HEK293 (cell line): ENCODE measurements around the gene ABHD17A.

Experiments used
- CTCF ChIP-seq: fragments of 450-650 bp; formaldehyde crosslinking; IDR thresholded peaks from 2 replicates; pipeline ENCODE4 v1.5.1; 2016; ENCODE audit warnings: missing biosample characterization, missing genetic modification characterization
- KLF8 ChIP-seq: fragments of 450-650 bp; formaldehyde crosslinking; IDR thresholded peaks from 2 replicates; pipeline ENCODE4 v1.5.1; 2016; ENCODE audit warnings: missing biosample characterization, missing genetic modification characterization
- REST ChIP-seq: fragments of 450-650 bp; formaldehyde crosslinking; IDR thresholded peaks from 2 replicates; pipeline ENCODE4 v1.5.1; 2016; ENCODE audit warnings: missing biosample characterization, missing genetic modification characterization
- YY2 ChIP-seq: fragments of 450-650 bp; formaldehyde crosslinking; IDR thresholded peaks from 2 replicates; pipeline ENCODE4 v1.5.1; 2016; ENCODE audit warnings: missing biosample characterization, missing genetic modification characterization
- ZBTB11 ChIP-seq: fragments of 450-650 bp; formaldehyde crosslinking; conservative IDR thresholded peaks from 2 replicates; pipeline ENCODE4 v1.5.1; 2016; ENCODE audit warnings: low read depth, missing biosample characterization, missing genetic modification characterization
- ZNF16 ChIP-seq: fragments of 450-650 bp; formaldehyde crosslinking; IDR thresholded peaks from 2 replicates; pipeline ENCODE4 v1.5.1; 2016; ENCODE audit warnings: low read depth, missing biosample characterization, missing genetic modification characterization
- ZNF473 ChIP-seq: fragments of 450-650 bp; formaldehyde crosslinking; IDR thresholded peaks from 2 replicates; pipeline ENCODE4 v1.5.1; 2017; ENCODE audit warnings: missing biosample characterization, missing genetic modification characterization
- ZNF521 ChIP-seq: fragments of 450-650 bp; formaldehyde crosslinking; IDR thresholded peaks from 2 replicates; pipeline ENCODE4 v1.5.1; 2017; ENCODE audit warnings: missing biosample characterization, mild to moderate bottlenecking, missing genetic modification characterization
- ZNF580 ChIP-seq: fragments of 450-650 bp; formaldehyde crosslinking; IDR thresholded peaks from 2 replicates; pipeline ENCODE4 v1.5.1; 2016; ENCODE audit warnings: missing biosample characterization, missing genetic modification characterization
- ZNF658 ChIP-seq: fragments of 450-650 bp; formaldehyde crosslinking; IDR thresholded peaks from 2 replicates; pipeline ENCODE4; 2016; ENCODE audit warnings: missing biosample characterization, missing genetic modification characterization
- ZNF76 ChIP-seq: fragments of 450-650 bp; formaldehyde crosslinking; IDR thresholded peaks from 2 replicates; pipeline ENCODE4; 2016; ENCODE audit warnings: low read depth, missing biosample characterization, missing genetic modification characterization, borderline replicate concordance
- ZNF777 ChIP-seq: fragments of 450-650 bp; formaldehyde crosslinking; IDR thresholded peaks from 2 replicates; pipeline ENCODE4 v1.5.1; 2017; ENCODE audit warnings: missing biosample characterization, missing genetic modification characterization, borderline replicate concordance

- TF ChIP-seq ZNF76: peak; percentile 97
- TF ChIP-seq ZNF473: no peak
- TF ChIP-seq ZBTB11 (tag by site-specific recombination): no peak
- peak; percentile 73 for TF ChIP-seq CTCF (tag by site-specific recombination)
- TF ChIP-seq KLF8 (tag by site-specific recombination): peak; percentile 57; the same call in 1 of the 2 replicates
- TF ChIP-seq ZNF777: no peak
- peak; percentile 99 for TF ChIP-seq YY2
- no peak for TF ChIP-seq ZNF521 (tag by site-specific recombination)
- no peak for TF ChIP-seq ZNF658 (tag by site-specific recombination)
- TF ChIP-seq ZNF580 (tag by site-specific recombination): no peak
- no peak for TF ChIP-seq REST (tag by site-specific recombination)
- TF ChIP-seq ZNF16 (tag by site-specific recombination): no peak
Measured at GRCh38 chr19:1848399-1849131, 36.7 kb downstream of the ABHD17A start, which contains the start of gene REXO1.
